ENCODE data around the gene CNIH3.
"Not testable (repeated sequence)": the region's sequence is repeated elsewhere in the genome, so short reads cannot be mapped to it uniquely, and the experiment has no call there.

Gene CNIH3

GRCh38 chr1:224644553-224645154 lies 28.5 kb downstream of the CNIH3 start:
- DNase-seq = peak; percentile 45 to 65

GRCh38 chr1:224647449-224647848 lies 31.3 kb downstream of the CNIH3 start:
- DNase-seq = no peak

GRCh38 chr1:224650290-224650689 lies 34.2 kb downstream of the CNIH3 start:
- DNase-seq = no peak

- DNase-seq = no peak
Measured at GRCh38 chr1:224651188-224651587, 35.1 kb downstream of the CNIH3 start.

- no peak for DNase-seq
Measured at GRCh38 chr1:224656392-224656791, 40.3 kb downstream of the CNIH3 start.

GRCh38 chr1:224660074-224660473 lies 44.0 kb downstream of the CNIH3 start:
- no peak for DNase-seq

- DNase-seq = no peak
Measured at GRCh38 chr1:224662870-224663269, 46.8 kb downstream of the CNIH3 start.

- DNase-seq = no peak
Measured at GRCh38 chr1:224665016-224665415, 48.9 kb downstream of the CNIH3 start.

GRCh38 chr1:224666078-224666477 lies 50.0 kb downstream of the CNIH3 start:
- no peak for DNase-seq

- no peak for DNase-seq
Measured at GRCh38 chr1:224666913-224667312, 50.8 kb downstream of the CNIH3 start.

- no peak for DNase-seq
Measured at GRCh38 chr1:224668984-224669383, 52.9 kb downstream of the CNIH3 start.

- DNase-seq = no peak
Measured at GRCh38 chr1:224669403-224669802, 53.3 kb downstream of the CNIH3 start.

- DNase-seq = no peak
Measured at GRCh38 chr1:224670506-224670905, 54.4 kb downstream of the CNIH3 start.

- no peak for DNase-seq
Measured at GRCh38 chr1:224671076-224671475, 55.0 kb downstream of the CNIH3 start.

GRCh38 chr1:224673141-224673540 lies 57.0 kb downstream of the CNIH3 start:
- DNase-seq = no peak

GRCh38 chr1:224675590-224675989 lies 59.5 kb downstream of the CNIH3 start:
- no peak for DNase-seq

GRCh38 chr1:224676551-224676950 lies 60.4 kb downstream of the CNIH3 start:
- DNase-seq = no peak

- DNase-seq = no peak
Measured at GRCh38 chr1:224678168-224678567, 62.1 kb downstream of the CNIH3 start.

- no peak for DNase-seq
Measured at GRCh38 chr1:224679606-224680005, 63.5 kb downstream of the CNIH3 start.

- no peak for DNase-seq
Measured at GRCh38 chr1:224681816-224682215, 65.7 kb downstream of the CNIH3 start.

- no peak for DNase-seq
Measured at GRCh38 chr1:224683936-224684335, 67.8 kb downstream of the CNIH3 start.

GRCh38 chr1:224684979-224685425 lies 68.9 kb downstream of the CNIH3 start:
- DNase-seq = no peak

- not testable (repeated sequence) for DNase-seq
Measured at GRCh38 chr1:224686140-224686539, 70.0 kb downstream of the CNIH3 start.

GRCh38 chr1:224687465-224687864 lies 71.3 kb downstream of the CNIH3 start:
- DNase-seq = no peak

GRCh38 chr1:224689374-224689773 lies 73.3 kb downstream of the CNIH3 start:
- DNase-seq = no peak
